Heart right ventricle (tissue), 16 donors: ENCODE measurements around the gene ITGA6. TPM values are rescaled to one million over a fixed set of nuclear protein-coding genes. Genes with fewer than 3 reads are reported as not detected.

Experiments used
- ATAC-seq, 8 donors: fragments of 200-7000 bp; cut with Tn5 transposase; one replicate each; pipeline ENCODE4 v1.9.1; 2020; ENCODE audit warnings: mild to moderate bottlenecking in 8 of 8, moderate library complexity in 8 of 8, moderate number of reproducible peaks in 1 of 8
- DNase-seq, 2 donors: peaks; one replicate each; pipeline ENCODE4 v3.0.0-alpha.2; 2020
- H3K27ac ChIP-seq, 10 donors: fragments of 200-600 bp; sonication (generic) in 2 of 10; one replicate each; pipeline versions ENCODE4 v1.5.0 to v1.8.0; 2020 to 2022; ENCODE audit warnings: mild to moderate bottlenecking in 3 of 10
- H3K27me3 ChIP-seq, 7 donors: fragments of 200-600 bp; one replicate each; pipeline ENCODE4 v1.8.0; 2021 to 2022; ENCODE audit warnings: mild to moderate bottlenecking in 2 of 7
- H3K36me3 ChIP-seq, 9 donors: fragments of 200-600 bp; sonication (generic) in 1 of 9; one replicate each; pipeline versions ENCODE4 v1.5.0 to v1.8.0; 2020 to 2022; ENCODE audit warnings: mild to moderate bottlenecking in 2 of 9
- H3K4me1 ChIP-seq, 9 donors: fragments of 200-600 bp; sonication (generic) in 1 of 9; one replicate each; pipeline versions ENCODE4 v1.5.0 to v1.8.0; 2020 to 2022; ENCODE audit warnings: mild to moderate bottlenecking in 4 of 9
- H3K4me3 ChIP-seq, 10 donors: fragments of 200-600 bp; sonication (generic) in 2 of 10; one replicate each; pipeline versions ENCODE4 v1.5.0 to v1.8.0; 2020 to 2022; ENCODE audit warnings: mild to moderate bottlenecking in 7 of 10, moderate library complexity in 2 of 10
- H3K9me3 ChIP-seq, 11 donors: fragments of 200-600 bp in 10 of 11; sonication (generic) in 2 of 11; one replicate each; pipeline versions ENCODE4 v1.5.0 to v1.8.0; 2013 to 2022; ENCODE audit warnings: mild to moderate bottlenecking in 2 of 11, control low read depth in 1 of 11, moderate library complexity in 1 of 11
- WGBS, 2 donors: extraction: QIAGEN DNeasy Blood & Tissue Kit; methylation state at CpG; one replicate each; pipeline ENCODE4 v1.1.7; 2013; ENCODE audit warnings: inconsistent platforms in 1 of 2; 5-methylcytosine and 5-hydroxymethylcytosine counted together
- intact Hi-C, 10 donors: fragments of 100-400 bp; cut with DNase I; formaldehyde crosslinking; loops; one replicate each; pipeline versions ENCODE4 v1.11.1 to v1.14.2; 2022
- polyA plus RNA-seq, 2 donors: library from polyadenylated mRNA; stranded (reverse); fragments of 200-250 nt; gene quantifications; one replicate each; pipeline ENCODE4 v1.2.3, GENCODE V29; 2013
- total RNA-seq, 10 donors: library from RNA; stranded (reverse); fragmentation: NEBNext Ultra II Directional in 3 of 10; extraction: Animal tissue kit (Norgen Biotek cat#: 25700) in 3 of 10; gene quantifications; one replicate each; pipeline versions ENCODE4 v1.2.1 to v1.2.4, GENCODE V29; 2021 to 2023
- TF ChIP-seq, protein P1 (sequence below), 9 donors: fragments of 200-600 bp; sonication (generic) in 2 of 9; IDR thresholded peaks; one replicate each; pipeline versions ENCODE4 v1.5.0 to v1.8.0; 2021 to 2022; ENCODE audit warnings: antibody characterized with exemption in 9 of 9, mild to moderate bottlenecking in 5 of 9, moderate library complexity in 1 of 9
- donor health status: Arrhythmogenic right ventricular cardiomyopathy.
- donor health status: ischemic (EF 13 %, LVEDD 7.1; RV severe dilation, severe dysfunction).
- donor health status: healthy with polysubstance abuse.
- donor health status: DM: no; HTN: yes; CAD: no.
- donor health status: DM: no; HTN: no; CAD: no.
- donor health status: ischemic (EF 25% LVEDD 6.9; RV normal size, moderate dysfunction).
- donor health status: ischemic (EF 25% LVEDD 5.7; RV mildly dilated, moderate dysfunction).
- donor health status: healthy.
- donor health status: DM: yes; HTN: yes; CAD: no.
- donor health status: Ischemic cardiomyopathy.
- donor health status: ischemic (EF 35%, LVEDD 5.7; RV mildly dilated, moderate dysfunction).
- donor health status: nonischemic (EF 11% LVEDD 7.7; RV severe dilation, severe dysfunction).
- donor health status: DM: yes; HTN: yes; CAD: no.
- donor health status: PGD.
- donor health status: ischemic (EF 29% LVEDD 5.4; RV normal size, mild dysfunction).
- donor health status: nonischemic (EF 23%, LVEDD 6.1; RV moderate dilation, normal function).

The ITGA6 gene
- total and polyA plus RNA-seq, 12 donors: 22.1 to 68.3 (median 45.1) TPM

DNA sequence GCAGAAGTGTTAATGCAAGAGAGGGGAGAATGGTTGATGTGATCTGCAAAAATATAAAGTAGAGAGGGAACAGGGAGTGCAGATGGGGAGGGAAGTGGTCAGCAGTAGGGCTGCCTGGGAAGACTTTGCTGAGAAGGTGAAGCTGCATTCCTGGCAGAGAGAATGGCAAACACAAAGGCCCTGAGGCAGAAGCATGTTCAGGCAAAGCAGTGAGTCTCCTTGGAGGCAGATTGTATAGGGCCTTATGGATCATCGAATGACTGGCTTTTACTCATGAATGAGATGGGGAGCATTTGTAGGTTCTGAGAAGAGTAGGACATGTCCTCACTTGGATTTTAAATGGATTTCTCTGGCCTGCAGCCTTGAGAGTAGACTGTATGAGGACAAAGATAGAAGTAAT lies 9.5 kb downstream of the ITGA6 start:
- Histone ChIP-seq H3K36me3 (no peaks in the 10 kb centered on the region), H3K9me3 (no peaks in the 10 kb centered on the region), H3K4me1 (peaks cover 2 to 100% (median 84%) of the 10 kb centered on the region in 9 donors), H3K27me3 (no peaks in the 10 kb centered on the region), H3K4me3 (no peak overlapping the region), H3K27ac (peak overlapping the region in 2 of 10 donors; percentile 11 to 13)
- intact Hi-C loops: no loop called here
- 82 to 94% methylated on average over 1 of the region's 1 CpG for WGBS, 2 donors
- ATAC-seq (no peak), DNase-seq (no peak)
- TF ChIP-seq, protein P1, sequence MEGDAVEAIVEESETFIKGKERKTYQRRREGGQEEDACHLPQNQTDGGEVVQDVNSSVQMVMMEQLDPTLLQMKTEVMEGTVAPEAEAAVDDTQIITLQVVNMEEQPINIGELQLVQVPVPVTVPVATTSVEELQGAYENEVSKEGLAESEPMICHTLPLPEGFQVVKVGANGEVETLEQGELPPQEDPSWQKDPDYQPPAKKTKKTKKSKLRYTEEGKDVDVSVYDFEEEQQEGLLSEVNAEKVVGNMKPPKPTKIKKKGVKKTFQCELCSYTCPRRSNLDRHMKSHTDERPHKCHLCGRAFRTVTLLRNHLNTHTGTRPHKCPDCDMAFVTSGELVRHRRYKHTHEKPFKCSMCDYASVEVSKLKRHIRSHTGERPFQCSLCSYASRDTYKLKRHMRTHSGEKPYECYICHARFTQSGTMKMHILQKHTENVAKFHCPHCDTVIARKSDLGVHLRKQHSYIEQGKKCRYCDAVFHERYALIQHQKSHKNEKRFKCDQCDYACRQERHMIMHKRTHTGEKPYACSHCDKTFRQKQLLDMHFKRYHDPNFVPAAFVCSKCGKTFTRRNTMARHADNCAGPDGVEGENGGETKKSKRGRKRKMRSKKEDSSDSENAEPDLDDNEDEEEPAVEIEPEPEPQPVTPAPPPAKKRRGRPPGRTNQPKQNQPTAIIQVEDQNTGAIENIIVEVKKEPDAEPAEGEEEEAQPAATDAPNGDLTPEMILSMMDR (IDR thresholded peaks at IDR 0.05): no peak

DNA sequence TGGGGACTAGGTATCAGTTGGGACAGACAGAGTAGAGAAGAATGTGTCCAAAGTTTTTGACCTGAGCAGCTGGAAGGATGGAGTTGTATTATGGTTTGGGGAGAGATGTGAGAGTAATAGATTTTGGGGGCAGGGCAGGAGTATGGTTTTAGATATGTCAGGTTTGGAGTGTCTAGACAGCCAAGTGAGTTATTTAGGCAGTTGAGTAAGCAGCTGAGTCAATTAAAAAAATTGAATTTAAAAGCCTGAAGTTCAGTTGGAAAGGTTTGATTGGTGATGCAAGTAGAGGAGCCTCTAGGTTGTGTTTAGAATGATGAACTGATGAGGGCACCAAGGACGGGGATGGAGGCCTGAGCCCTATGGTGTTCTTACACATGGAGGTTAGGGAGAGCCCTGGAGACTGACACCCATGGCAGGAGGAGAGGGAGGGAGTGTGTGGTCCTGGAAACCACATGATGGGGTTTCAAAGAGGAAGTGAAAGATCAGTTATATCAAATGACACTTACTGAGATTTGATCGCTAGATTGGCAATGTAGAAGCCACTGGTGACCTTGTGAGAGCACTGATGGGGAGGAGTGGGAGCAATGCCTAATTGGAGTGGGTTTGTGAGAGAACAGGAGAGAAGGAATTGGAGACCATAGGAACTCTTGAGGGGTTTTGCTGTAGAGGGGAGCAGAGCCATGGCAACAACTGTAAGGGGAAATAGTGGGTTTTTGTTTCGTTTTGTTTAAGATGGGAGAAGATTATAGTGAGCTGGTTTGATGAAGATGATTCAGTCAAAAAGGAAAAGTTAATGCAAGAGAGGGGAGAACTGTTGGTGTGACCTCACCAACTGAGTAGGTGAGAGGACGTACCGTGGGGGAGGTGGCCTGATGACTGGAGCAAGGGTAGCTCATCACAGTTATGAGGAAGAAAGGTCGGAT lies 10.3 kb downstream of the ITGA6 start:
- Histone ChIP-seq H3K4me3 (peak overlapping the region in 1 of 10 donors; percentile 28), H3K27ac (peak overlapping the region in 5 of 10 donors; percentile 12 to 66 (median 33)), H3K4me1 (peaks cover 0 to 100% (median 84%) of the 10 kb centered on the region in 9 donors), H3K27me3 (no peaks in the 10 kb centered on the region), H3K9me3 (no peaks in the 10 kb centered on the region), H3K36me3 (no peaks in the 10 kb centered on the region)
- 80 to 87% methylated on average over 6 of the region's 6 CpGs for WGBS, 2 donors
- no peak for DNase-seq
- no peak for ATAC-seq
- intact Hi-C loops: no loop called here
- TF ChIP-seq, protein P1 (IDR thresholded peaks at IDR 0.05): no peak

DNA sequence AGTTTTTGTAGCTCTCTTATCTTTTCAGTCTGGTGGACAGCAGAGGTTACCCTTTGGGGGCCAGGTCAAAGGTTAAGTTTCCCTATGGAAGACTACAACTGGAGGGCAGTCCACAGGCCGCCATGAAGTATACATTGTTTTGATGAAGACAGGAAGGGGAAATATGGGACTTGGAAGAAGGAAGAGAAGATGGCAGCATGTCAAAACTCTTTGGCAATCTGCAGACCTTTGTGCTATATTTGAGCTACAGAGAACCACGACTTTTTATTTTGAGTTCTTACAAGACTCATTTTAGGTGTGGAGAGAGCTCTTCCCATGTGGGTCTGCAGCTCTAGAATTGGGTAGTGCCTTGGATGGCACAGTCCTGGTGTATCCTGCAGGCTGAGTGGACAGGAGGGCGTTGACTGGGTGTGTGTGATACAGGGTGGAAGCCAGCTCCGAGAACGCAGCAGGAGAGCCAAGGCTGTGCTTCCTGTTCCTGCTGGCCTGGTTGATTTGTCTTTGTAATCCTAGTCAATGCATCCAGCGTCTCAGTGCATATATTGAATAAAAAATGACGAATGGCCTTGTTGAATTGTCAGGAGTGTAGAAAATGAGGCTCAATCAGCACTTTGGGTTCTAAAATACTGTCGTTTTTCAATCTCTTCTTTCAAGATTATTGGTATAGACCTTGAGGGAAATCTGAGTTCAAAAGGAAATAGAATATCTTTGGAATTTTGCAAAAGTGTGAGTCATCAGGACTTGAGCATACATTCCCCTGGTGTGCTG lies 11.5 kb downstream of the ITGA6 start:
- no peaks in the 10 kb centered on the region for H3K27me3 ChIP-seq
- no peaks in the 10 kb centered on the region for H3K9me3 ChIP-seq
- peak in 1 of 2 donors; percentile 23 for DNase-seq
- H3K4me3 ChIP-seq: no peak overlapping the region
- 39 to 62% methylated on average over 8 of the region's 8 CpGs for WGBS, 2 donors
- peak overlapping the region in 6 of 10 donors; percentile 9 to 66 (median 31) for H3K27ac ChIP-seq
- intact Hi-C loops: no loop called here
- TF ChIP-seq, protein P1 (IDR thresholded peaks at IDR 0.05): no peak
- H3K36me3 ChIP-seq: peaks cover 0 to 6% (median 0%) of the 10 kb centered on the region in 9 donors
- peaks cover 0 to 100% (median 74%) of the 10 kb centered on the region in 9 donors for H3K4me1 ChIP-seq
- peak in 6 of 8 donors; percentile 54 to 78 (median 70) for ATAC-seq

DNA sequence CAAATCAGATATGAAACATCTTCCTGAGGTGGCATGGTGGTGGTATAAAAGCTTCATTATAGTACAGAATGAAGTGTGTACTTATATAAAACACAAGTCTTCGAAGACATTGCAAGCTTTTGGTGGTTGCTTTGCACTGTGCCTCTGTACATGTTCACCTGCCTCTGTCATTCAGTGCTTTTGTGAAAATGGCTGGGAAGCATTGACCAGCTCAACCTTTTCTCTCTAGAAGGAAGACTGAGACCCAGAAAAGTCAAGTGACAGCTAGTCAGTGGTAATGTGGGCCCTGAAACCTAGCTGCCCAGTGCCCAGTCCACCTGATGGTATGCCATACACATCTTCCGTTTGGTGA lies 12.1 kb downstream of the ITGA6 start:
- intact Hi-C loops: no loop called here
- Histone ChIP-seq H3K27ac (peak overlapping the region in 4 of 10 donors; percentile 26 to 66 (median 31)), H3K36me3 (peaks cover 0 to 7% (median 0%) of the 10 kb centered on the region in 9 donors), H3K4me1 (peaks cover 0 to 95% (median 71%) of the 10 kb centered on the region in 9 donors), H3K27me3 (no peaks in the 10 kb centered on the region), H3K4me3 (no peak overlapping the region), H3K9me3 (no peaks in the 10 kb centered on the region)
- TF ChIP-seq, protein P1 (IDR thresholded peaks at IDR 0.05): no peak
- WGBS, 2 donors: 75 to 89% methylated on average over 2 of the region's 2 CpGs
- no peak for DNase-seq
- no peak for ATAC-seq
